Mucosa of descending colon (tissue), 3 donors: Measurements from ENCODE around the gene GOLGA3. TPM values are rescaled to one million over a fixed set of nuclear protein-coding genes. Genes with fewer than 3 reads are reported as not detected.
"Not testable (repeated sequence)": the region's sequence is repeated elsewhere in the genome, so short reads cannot be mapped to it uniquely, and the experiment has no call there.

ENCODE experiments used
- ATAC-seq: fragments of 200-7000 bp; cut with Tn5 transposase; one replicate; pipeline ENCODE4 v1.9.1; 2020; ENCODE audit warnings: mild to moderate bottlenecking, moderate library complexity
- DNase-seq, 3 donors: peaks; one replicate each; pipeline ENCODE4 v3.0.0-alpha.2; 2020
- H3K36me3 ChIP-seq: fragments of 200-600 bp; one replicate; pipeline ENCODE4 v1.8.0; 2021; ENCODE audit warnings: low read depth, mild to moderate bottlenecking
- H3K4me1 ChIP-seq: fragments of 200-600 bp; one replicate; pipeline ENCODE4 v1.8.0; 2021; ENCODE audit warnings: low read depth, mild to moderate bottlenecking
- H3K4me3 ChIP-seq: fragments of 200-600 bp; one replicate; pipeline ENCODE4 v1.8.0; 2021; ENCODE audit warnings: mild to moderate bottlenecking
- H3K9me3 ChIP-seq: fragments of 200-600 bp; one replicate; pipeline ENCODE4 v1.8.0; 2021; ENCODE audit warnings: mild to moderate bottlenecking
- CTCF ChIP-seq: fragments of 200-600 bp; IDR thresholded peaks from one replicate; pipeline ENCODE4 v1.8.0; 2022; ENCODE audit warnings: antibody characterized with exemption, mild to moderate bottlenecking
- intact Hi-C, 2 donors: fragments of 100-400 bp; cut with DNase I in 1 of 2; cut with micrococcal nuclease in 1 of 2; formaldehyde crosslinking; loops; one replicate each; pipeline versions ENCODE4 v1.11.0 to v1.11.1; 2022; cut with DNase I, micrococcal nuclease
- total RNA-seq, 3 donors: library from RNA; stranded (reverse); fragmentation: NEBNext Ultra II Directional in 2 of 3; extraction: Animal tissue kit (Norgen Biotek cat#: 25700) in 2 of 3; gene quantifications; one replicate each; pipeline versions ENCODE4 v1.2.1 to v1.2.4, GENCODE V29; 2021 to 2023
- donor health status: DM: no; HTN: no; CAD: no; lungs with moderate emphysema.
- donor health status: DM: no; HTN: no; CAD: no.
- donor health status: DM: no; HTN: yes; CAD: no.

The GOLGA3 gene
- total RNA-seq, 3 donors from 2014 or later: 71.6 to 91.0 (median 89.6) TPM

GRCh38 chr12:132872073-132872855 is 43.6 kb upstream of the GOLGA3 start:
- intact Hi-C loops: no loop called here
- ATAC-seq (no peak), DNase-seq (no peak)
- H3K4me1 ChIP-seq: no peaks in the 10 kb centered on the region
- no peak overlapping the region for H3K4me3 ChIP-seq
- H3K9me3 ChIP-seq: no peaks in the 10 kb centered on the region
- TF ChIP-seq CTCF: no peak
- peaks cover 14% of the 10 kb centered on the region for H3K36me3 ChIP-seq

- Histone ChIP-seq H3K36me3 (peaks cover 8% of the 10 kb centered on the region), H3K9me3 (no peaks in the 10 kb centered on the region), H3K4me1 (no peaks in the 10 kb centered on the region), H3K4me3 (no peak overlapping the region)
- intact Hi-C loops: no loop called here
- TF ChIP-seq CTCF: no peak
- DNase-seq (no peak), ATAC-seq (no peak)
These were observed 40.9 kb upstream of the GOLGA3 start for GRCh38 chr12:132869551-132869950.

- Histone ChIP-seq H3K4me3 (no peak overlapping the region), H3K9me3 (no peaks in the 10 kb centered on the region), H3K36me3 (peaks cover 1% of the 10 kb centered on the region), H3K4me1 (no peaks in the 10 kb centered on the region)
- TF ChIP-seq CTCF: no peak
- DNase-seq (no peak), ATAC-seq (no peak)
- intact Hi-C loops: no loop called here
These were observed 37.7 kb upstream of the GOLGA3 start for GRCh38 chr12:132866251-132866828.

GRCh38 chr12:132861558-132861957 is 32.9 kb upstream of the GOLGA3 start:
- Histone ChIP-seq H3K36me3 (peaks cover 4% of the 10 kb centered on the region), H3K4me1 (no peaks in the 10 kb centered on the region), H3K4me3 (no peak overlapping the region), H3K9me3 (no peaks in the 10 kb centered on the region)
- DNase-seq (no peak), ATAC-seq (no peak)
- intact Hi-C loops: no loop called here
- no peak for TF ChIP-seq CTCF

- intact Hi-C loops: no loop called here
- ATAC-seq (peak; percentile 54), DNase-seq (no peak)
- TF ChIP-seq CTCF: no peak
- H3K9me3 ChIP-seq: no peaks in the 10 kb centered on the region
- H3K4me1 ChIP-seq: no peaks in the 10 kb centered on the region
- H3K36me3 ChIP-seq: peaks cover 6% of the 10 kb centered on the region
- H3K4me3 ChIP-seq: no peak overlapping the region
These were observed 30.1 kb upstream of the GOLGA3 start for GRCh38 chr12:132858718-132859266.

- ATAC-seq, DNase-seq, intact Hi-C loops, H3K4me1 ChIP-seq, H3K9me3 ChIP-seq, H3K4me3 ChIP-seq: not testable (repeated sequence)
- peaks cover 15% of the 10 kb centered on the region for H3K36me3 ChIP-seq
These were observed 28.4 kb upstream of the GOLGA3 start for GRCh38 chr12:132857019-132857418.
